HG03103 (cell line): Measurements from ENCODE around the gene INTS1.

ENCODE experiments used
- ATAC-seq: cut with Tn5 transposase; IDR thresholded peaks from one replicate; pipeline ENCODE4 v1.9.1; 2021; ENCODE audit warnings: low read depth; ENCODE audit not compliant: unreplicated experiment

INTS1 gene

DNA sequence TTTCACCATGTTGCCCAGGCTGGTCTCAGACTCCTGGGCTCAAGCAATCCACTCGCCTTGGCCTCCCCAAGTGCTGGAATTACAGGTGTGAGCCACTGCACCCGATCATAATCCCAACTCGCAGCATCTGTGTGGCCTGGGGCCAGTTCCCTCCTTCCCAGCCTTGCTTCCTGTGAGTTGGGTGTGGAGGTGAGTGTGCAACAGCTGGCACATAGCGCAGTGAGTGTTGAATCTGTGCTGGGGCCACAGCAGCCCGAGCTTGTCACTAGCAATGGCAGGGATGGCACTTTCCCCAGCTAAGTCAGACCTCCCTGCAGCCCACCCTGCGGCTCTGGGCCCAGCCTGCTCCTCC lies 39.6 kb upstream of the INTS1 start:
- no peak for ATAC-seq

DNA sequence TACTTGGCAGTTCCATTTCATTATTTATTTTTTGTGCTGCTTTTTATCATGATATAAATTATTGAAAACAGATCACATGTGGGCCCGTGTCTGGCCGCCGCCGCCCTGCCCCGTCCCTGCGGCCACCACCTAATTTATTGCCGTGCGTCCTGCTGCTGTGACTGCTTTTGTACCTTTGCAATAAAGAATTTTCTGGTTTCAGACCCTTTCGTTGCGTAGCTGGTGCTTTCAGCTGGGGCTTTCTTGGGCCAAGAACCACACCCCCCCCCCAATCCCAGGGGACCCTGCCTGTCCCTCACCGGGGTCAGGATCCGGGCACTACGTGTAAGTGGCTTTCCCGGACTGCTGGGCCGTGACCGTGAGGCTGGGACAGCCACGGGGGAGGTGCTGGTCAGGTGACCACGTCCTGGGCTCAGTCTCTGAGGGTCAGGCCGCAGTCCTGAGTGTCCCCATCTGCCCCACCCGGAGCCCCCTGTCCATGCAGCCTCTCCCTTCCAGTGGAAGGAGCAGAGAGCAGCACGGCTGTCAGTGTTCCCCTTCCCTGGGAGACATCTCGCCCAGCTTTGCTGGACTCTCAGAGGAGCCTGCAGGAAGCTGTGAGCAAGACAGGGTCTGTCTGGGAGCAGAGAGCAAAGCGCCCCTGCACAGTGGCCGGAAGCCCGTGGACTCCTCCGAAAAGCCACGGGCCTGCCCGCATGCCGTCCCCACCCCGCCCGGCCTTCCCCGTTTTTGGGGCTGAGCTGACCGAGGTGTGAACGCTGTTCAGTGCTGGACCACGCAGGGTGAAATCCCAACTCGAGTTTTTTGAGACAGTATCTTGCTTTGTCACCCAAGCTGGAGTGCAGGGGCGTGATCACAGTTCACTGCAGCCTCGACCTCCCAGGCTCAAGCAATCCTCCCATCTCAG lies 38.9 kb upstream of the INTS1 start:
- ATAC-seq = no peak

DNA sequence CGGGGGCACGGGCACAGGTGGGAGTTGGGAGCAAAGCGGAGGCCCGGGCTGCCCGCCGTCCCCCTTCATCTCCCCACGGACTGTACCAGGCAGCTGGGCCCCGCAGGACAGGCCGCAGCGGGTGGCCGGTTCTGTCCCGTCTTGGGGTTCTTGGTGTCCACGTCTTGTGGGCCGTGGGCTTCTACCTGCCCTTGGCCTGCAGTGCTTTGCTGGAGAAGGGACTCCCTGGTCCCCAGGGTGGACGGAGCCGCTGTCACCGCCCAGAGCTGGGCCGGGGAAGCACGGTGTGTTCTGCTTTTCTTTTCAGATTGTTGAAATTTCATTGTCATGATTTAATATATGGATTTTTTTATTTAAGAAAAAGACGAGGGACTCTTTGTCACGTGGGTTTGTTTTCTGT lies 38.1 kb upstream of the INTS1 start:
- ATAC-seq = no peak

DNA sequence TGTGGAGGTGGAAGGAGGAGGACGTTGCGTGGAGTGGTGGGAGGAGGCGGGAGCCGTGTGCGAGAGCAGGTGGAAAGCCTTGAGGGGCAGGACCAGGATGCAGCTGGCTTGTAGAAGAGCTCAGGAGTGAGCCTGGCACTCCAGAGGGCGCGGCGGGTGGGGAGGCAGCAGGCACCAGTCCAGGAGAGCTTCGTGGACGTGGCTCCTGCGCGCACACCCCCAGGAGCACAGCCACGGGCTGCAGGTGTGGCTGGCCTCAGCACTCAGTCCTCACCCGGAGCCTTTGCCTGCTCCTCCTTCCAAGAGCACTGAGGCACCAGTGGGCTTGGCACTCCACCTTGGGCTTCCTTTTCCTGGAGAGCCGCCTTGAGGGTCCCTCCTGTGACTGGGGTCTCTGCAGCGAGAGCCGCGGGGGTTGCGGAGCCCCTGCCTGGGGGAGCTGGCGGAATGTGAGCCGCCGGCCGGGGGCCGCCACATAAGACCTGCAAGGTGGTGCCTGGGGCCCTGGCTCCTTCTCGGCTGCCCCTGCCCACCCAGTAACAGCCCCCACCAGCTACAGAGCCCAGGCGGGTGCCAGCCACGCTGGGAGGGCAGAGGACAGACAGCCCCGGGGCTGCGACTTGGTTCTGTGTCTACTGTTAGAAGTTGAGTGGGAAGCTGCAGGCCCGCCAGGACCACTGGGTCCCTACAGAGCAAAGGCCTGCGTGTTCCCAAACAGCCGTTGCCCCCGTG lies 37.4 kb upstream of the INTS1 start:
- no peak for ATAC-seq

DNA sequence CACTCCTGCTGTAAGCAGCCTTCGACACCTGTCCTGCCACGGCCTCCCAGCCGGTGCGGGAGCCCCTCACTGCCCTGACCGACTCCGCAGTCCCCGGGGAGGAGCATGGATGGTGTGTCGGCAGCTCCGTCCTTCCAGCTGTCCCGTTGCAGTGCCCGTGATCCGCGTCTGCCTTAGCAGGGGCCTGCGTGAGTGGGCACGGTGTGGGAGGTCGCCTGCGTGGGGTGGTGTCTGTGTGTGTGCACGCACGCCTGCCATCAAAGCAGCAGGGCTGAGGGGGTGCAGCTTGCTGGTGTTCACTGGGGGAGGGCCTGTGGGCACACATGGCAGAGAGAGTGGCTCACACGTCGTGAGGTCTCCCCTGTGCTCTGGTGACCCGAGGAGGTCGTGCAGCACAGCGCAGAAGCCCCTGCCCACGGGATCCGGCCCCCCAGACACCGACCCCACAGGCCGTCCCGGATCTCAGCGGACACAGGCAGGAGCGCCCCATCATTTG lies 36.6 kb upstream of the INTS1 start:
- ATAC-seq = no peak

DNA sequence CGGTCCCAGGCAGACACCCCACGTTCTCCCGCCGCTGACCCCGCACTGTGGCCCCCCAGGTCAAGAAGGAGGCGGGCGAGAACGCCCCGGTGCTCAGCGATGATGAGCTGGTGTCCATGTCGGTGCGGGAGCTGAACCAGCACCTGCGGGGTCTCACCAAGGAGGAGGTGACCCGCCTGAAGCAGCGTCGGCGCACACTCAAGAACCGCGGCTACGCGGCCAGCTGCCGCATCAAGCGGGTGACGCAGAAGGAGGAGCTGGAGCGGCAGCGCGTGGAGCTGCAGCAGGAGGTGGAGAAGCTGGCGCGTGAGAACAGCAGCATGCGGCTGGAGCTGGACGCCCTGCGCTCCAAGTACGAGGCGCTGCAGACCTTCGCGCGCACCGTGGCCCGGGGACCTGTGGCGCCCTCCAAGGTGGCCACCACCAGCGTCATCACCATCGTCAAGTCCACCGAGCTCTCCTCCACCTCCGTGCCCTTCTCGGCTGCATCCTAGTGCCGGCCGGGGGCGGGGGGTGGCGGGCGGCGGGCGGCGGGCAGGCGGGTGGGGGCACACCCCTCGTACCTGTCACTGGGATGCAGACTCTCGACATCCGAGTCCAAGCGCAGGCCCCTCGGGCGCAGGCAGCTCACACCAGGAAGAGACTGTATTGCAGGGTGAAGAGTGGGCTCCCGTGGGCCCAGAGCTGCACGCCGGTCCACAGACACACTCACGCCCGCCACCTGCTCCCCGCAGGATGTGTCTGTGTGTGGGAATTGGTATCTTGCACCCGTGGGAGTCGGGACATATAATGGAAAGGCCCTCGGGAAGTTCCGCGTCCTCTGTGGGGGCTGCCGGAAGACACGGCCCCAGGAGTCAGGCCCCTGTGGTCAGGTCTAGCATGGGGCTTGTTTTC lies 35.9 kb upstream of the INTS1 start:
- ATAC-seq = no peak

DNA sequence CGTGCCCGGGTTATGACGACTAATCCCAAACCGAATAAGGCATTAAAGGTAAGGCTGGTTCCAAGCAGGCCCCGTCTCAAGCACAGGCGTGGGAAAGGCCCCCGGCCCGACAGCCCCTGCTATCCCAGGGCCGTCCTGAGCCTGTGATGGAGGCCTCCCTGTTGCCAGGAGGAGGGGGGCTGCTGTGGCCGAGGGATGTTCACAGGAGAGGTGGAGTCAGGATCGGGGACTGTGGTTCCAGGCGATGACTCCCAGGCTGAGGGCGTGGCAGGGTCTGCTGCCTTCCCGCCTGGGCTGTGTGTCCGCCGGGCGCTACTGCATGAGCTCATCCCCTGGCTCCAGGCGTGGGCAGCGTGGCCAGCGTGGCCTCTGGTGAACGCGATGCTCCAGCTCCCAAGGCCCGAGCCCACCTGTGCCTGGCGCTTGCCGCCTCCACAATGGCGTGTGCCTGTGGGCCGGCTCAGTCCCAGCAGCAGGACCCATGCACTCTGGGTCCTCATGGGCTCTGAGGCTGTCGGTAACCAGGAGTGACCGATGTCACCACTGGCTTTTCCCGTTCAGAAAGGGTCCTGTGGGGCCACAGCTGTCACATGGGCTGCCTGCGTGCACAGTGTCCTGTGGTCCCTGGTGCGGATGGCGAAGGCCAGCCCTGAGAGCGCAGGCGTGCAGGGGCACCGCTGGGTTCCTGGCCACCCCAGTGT lies 35.1 kb upstream of the INTS1 start:
- ATAC-seq = no peak

DNA sequence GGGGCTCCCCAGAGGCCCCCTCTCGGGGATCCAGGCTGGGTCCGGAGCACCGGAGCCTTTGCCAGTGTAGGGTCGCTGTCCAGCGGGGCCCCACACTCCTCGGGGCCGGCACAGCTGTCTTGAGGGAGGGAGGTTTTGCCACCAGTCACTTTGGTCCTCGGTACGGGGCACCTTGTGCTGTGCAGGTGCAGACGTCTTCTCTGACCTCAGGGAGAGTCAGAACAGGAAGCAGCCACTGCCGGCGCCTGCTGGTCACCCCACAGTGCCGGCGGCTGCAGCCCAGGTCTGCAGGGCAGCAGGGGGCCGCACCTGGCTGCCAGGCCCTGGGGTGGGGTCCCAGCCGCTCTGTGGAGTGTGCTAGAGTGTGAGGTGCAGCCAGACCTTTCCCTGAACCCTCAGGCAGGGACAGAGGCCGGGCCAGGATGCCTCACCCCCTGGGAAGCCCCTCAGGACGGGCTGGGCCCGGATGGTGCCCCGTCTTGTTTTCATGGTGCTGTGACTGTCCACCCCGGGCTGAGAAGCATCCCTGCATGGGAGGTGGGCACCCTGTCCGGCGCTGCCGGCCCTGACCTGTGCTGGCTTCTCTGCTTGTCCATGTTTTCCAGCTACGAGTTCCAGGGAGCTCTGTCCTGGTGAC lies 34.5 kb upstream of the INTS1 start:
- no peak for ATAC-seq

DNA sequence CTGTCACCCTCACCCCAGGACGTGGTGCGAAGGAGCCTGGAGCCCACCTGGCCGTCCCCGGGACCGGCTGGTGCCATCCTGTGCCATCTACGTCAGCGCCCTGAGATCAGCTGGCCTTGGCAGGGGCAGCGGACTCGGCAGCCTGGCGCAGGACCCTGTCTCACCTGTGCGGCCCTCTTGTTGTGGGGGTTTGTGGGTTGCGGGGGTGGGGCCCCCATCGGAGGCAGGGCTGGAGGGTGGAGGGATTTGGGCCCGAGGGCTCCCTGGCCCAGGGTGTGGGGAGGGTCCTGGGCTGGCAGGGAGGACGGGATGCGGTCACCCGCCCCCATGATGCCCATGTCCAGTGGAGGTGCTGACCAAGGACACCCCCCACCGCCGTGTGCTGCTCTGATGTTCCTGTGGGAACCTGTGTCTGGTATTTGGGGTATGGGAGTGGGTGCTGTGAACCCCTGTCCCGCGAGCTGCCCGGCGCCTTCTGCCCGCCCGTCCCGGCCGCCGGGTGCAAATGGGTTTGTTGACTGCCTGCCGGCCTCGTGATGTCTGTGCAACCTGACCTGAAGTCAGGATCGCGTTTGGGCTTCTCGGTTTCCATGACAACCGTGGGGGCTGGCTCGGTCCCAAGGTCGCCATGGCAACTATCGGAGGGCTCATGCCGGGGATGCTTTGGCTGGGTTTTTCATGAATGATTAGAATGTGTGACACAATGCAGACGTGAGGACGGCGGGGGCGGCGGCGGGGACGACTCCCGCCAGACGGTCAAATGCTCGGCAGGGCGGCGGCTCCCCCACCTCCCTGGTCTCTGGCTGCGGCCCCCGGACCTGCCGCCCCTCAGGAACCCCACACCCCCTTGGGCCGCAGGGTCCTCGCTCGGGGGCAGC lies 33.6 kb upstream of the INTS1 start:
- no peak for ATAC-seq

DNA sequence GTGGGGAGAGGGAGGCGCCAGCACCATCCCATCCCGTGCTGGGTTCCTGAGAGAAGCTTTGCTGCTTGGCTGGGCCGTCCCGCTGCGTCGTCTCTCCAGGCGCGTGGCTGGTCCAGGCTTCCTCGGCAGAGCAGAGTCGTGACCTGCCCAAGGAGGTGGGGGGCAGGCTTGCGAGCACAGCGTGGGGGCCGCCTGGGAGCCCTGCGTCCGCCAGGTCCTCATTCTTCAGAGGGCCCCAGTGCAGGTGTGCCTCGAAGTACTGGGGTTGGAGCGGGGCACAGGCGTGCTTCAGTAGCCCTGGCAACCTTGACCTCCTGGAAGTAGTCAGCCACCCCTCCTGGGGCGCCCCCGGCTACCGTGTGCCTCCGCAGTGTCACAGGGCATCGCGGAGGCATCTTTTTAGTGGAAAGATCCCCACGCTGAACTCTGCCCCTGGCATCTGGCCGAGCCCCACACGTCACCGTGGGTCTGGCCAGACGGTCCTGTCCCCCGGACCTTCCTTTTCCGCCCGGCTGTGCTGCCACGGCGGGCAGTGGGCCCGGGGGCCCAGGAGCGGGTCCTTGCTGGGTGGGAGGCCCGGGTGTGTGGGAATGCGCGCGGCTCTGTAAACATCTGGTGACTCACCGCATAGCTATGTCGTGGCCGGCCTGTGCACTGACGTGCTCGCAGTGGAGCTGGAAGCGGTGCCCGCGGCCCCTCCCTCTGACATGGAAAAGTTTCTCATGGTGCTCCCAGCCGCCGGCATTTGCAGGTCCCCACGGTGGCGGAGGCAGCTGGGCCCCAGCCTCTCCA lies 32.8 kb upstream of the INTS1 start:
- no peak for ATAC-seq

DNA sequence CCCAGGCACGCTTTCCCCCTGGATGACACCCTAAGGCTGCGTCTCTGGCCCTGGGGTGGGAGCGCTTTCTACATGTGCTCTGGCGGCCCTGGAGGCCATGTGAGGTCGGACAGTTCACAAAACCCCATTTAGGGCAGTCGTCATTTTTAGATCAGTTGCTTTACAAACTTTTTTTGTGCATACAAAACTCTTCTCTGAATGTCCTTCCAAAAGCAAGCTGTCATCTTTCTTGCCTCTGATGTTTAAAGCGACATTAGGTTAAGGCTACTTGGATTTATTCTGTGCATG lies 32.2 kb upstream of the INTS1 start:
- ATAC-seq = no peak

DNA sequence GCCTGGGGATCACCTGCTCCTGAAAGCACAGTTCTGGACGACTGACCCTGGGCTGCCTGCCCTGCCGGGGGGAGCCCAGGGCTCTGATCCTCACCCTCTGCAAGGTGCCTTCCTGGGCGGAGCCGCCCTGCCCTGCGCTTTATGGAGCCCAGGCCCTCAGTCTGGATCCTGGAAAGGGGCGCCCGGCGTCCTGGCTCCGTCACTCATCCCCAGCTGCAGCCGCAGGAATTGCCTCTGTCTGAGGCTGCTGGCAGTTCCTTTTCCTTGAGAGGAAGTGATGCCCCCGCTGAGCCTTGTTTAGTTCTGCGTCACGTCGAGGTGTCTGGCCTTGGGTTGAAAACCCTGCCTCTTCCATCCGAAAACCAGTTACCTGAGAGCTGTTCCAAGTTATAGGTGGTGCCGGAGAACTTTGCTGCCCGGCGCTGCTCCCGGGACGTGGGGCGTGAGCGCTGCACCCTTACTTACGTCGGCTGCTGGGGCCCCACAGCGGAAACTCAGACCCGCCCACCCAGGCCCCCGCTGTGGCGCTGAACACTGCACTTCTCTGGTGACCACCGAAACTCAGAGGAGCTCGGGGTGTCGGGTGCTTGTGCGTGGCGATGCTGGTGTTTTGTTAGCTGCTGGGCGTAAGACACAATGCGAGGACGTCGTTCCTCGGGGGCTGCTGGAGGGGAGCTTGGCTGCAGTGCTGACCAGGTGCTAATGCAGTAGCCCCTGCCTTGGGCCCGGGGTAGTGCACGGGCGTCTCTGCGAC lies 31.7 kb upstream of the INTS1 start:
- no peak for ATAC-seq

DNA sequence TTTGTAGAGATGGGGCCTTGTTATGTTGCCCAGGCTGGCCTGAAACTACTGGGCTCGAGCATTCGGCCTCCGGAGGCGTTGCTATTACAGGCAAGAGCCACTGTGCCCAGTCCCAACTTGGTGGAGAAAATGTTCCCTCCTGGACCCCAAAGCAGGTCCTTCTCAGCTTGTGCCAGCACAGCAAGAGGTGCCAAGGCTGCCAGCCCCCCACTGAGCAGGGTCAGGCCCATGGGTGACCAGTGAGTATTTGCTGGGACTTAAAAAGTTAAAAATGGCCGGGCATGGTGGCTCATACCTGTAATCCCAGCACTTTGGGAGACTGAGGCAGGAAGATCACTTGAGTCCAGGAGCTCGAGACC lies 30.9 kb upstream of the INTS1 start:
- no peak for ATAC-seq

DNA sequence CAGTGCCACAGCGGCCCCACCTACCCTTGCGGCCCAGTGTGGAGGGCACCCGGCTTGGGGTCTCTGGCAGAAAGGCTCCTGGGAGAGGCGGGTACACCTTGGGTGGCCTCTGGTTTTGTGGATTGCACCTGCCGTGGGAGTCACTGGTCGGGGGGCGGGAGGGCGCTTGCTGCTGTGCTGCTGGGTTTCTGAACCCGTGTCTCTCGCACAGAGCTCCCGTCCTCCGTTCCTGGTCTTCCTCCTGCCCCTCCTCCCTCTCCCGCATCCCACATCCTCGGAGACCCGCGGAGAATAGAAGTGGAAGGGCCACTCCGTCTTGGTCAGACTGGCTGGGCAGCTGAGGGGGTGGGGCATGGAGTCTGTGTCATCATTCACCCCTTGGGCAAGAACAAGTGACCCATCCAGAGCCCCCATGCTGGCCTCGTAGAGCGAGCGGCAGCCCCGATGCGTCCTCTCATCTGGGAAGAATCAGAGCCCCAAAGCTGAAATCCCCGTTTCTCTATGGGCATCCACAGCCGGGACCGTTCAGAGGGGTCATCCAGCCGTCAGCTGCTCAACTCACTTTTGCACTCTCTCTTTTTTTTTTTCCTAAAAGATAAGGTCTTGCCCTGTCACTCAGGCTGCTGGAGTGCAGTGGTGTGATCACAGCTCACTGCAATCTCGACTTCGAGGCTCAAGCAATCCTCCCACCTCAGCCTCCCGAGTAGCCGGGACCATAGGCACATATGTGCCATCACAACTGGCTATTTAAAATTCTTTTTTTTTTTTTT lies 30.3 kb upstream of the INTS1 start:
- ATAC-seq = no peak

DNA sequence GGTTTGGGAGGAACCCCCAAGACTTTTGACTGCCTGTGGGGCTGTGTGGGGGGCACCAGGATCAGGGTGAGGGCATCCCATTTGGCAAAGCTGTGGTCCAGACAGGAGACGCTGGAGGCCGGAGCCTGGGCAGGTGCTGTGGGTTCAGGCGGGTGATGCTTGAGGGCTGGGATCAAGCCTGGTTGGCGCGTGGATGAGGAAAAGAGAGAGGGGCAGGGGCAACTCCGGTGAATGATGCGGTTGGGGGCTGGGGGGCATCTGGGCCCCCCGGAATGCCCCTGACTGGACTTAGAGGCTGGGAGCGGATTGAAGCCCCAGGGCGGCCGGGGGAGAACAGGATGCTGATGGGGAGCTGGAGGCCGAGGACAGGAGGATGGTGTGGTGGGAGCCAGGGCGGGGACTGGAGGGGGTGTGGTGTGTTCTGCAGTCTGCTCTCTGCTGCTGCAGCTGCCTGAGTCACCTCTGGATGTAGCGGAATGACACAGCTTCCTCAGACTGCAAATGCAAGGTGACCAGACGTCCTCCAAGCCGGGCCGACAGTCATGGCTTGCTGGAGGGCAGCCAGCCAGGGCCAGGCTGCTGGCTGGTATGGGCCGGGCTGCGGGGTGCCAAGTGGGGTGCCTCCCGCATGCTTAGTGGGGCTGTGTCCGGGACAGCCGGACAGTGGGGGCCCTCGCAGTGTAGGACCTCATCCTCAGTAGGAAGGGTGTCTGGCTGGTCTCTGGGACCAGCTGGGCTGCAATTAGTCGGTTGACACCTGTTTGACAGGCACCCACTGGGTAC lies 29.5 kb upstream of the INTS1 start:
- ATAC-seq = no peak

DNA sequence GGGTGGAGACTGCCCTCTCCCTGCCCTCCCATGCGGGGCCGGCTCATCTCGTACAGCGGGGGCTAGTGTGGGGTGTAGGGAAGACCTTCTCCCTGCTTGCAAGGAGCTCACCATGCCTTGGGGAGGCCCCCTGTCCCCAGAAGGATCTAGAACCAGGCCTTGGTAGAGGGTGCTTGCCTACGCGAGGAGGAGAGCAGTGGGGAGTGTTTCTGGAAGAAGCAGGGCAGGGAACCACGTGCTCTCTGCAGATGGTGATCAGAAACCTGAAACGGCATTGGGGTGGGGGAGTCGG lies 29.0 kb upstream of the INTS1 start:
- ATAC-seq = no peak
